SU-DHL-6 (cell line): ENCODE results near the gene ALKBH7.
A peak's percentile ranks its signal among the peaks of the same experiment; 100 is the strongest.
"Not testable (repeated sequence)": the region's sequence is repeated elsewhere in the genome, so short reads cannot be mapped to it uniquely, and the experiment has no call there.

Experiments used
- H2AFZ ChIP-seq: fragments of 200-600 bp; sonication (generic); 2 replicates; pipeline ENCODE4 v1.6.1; 2014; ENCODE audit warnings: low read depth, mild to moderate bottlenecking, moderate library complexity, mixed read lengths, antibody characterized with exemption, low read length; ENCODE audit not compliant: severe bottlenecking
- H3F3A ChIP-seq: fragments of 200-600 bp; shearing (Covaris generic); 2 replicates; pipeline ENCODE4 v1.6.0; 2016; ENCODE audit warnings: antibody characterized with exemption, mild to moderate bottlenecking; ENCODE audit not compliant: insufficient read depth
- H3K27ac ChIP-seq: fragments of 200-600 bp; sonication (generic); 2 replicates; pipeline ENCODE4 v1.5.1; 2016; ENCODE audit warnings: low read depth, mild to moderate bottlenecking, low read length, moderate library complexity, mixed read lengths
- H3K27me3 ChIP-seq: fragments of 200-600 bp; sonication (generic), shearing (Covaris generic); 2 replicates; pipeline ENCODE4 v1.6.0; 2014; ENCODE audit warnings: mild to moderate bottlenecking, low read length
- H3K36me3 ChIP-seq: fragments of 200-600 bp; sonication (generic); 2 replicates; pipeline ENCODE4 v1.6.1; 2014; ENCODE audit warnings: mild to moderate bottlenecking, low read length, mixed read lengths
- H3K4me2 ChIP-seq: fragments of 300-600, 200-600 bp; shearing (Covaris generic), sonication (generic); 2 replicates; pipeline ENCODE4 v1.6.0; 2014; ENCODE audit warnings: low read length, low read depth, mild to moderate bottlenecking; ENCODE audit not compliant: poor library complexity, severe bottlenecking
- H3K4me3 ChIP-seq: fragments of 200-600 bp; sonication (generic); 2 replicates; pipeline ENCODE4 v1.5.1; 2014; ENCODE audit warnings: antibody characterized with exemption, low read length, mild to moderate bottlenecking, mixed read lengths; ENCODE audit not compliant: insufficient read depth, poor library complexity, severe bottlenecking
- H3K79me2 ChIP-seq: fragments of 200-600 bp; sonication (generic); 2 replicates; pipeline ENCODE4 v1.6.1; 2014; ENCODE audit warnings: mild to moderate bottlenecking, low read length, moderate library complexity; ENCODE audit not compliant: insufficient read depth
- H3K9ac ChIP-seq: fragments of 200-600 bp; sonication (generic); 2 replicates; pipeline ENCODE4 v1.7.0; 2014; ENCODE audit warnings: mild to moderate bottlenecking, low read length
- H3K9me2 ChIP-seq: fragments of 200-600 bp; sonication (generic); replicated peaks from 2 replicates; pipeline ENCODE4 v1.6.1; 2014; ENCODE audit warnings: low read length; ENCODE audit not compliant: insufficient read depth
- H3K9me3 ChIP-seq: fragments of 200-600 bp; sonication (generic); 2 replicates; pipeline ENCODE4 v1.6.1; 2014; ENCODE audit warnings: low read length, mixed read lengths; ENCODE audit not compliant: insufficient read depth
- H4K20me1 ChIP-seq: fragments of 200-600 bp; sonication (generic); 2 replicates; pipeline ENCODE4 v1.6.1; 2014; ENCODE audit warnings: low read depth, mild to moderate bottlenecking, antibody characterized with exemption, low read length, moderate library complexity, mixed read lengths
- EZH2phosphoT487 ChIP-seq: fragments of 200-600 bp; sonication (generic), shearing (Covaris generic); conservative IDR thresholded peaks from 2 replicates; pipeline ENCODE4 v1.6.1; 2018; ENCODE audit warnings: mild to moderate bottlenecking, antibody characterized with exemption, low read length, moderate library complexity, mixed read lengths
- TF ChIP-seq, protein P1 (sequence below): fragments of 200-600 bp; sonication (generic); IDR thresholded peaks from one replicate; pipeline ENCODE4 v1.5.1; 2017; ENCODE audit warnings: antibody characterized with exemption, mild to moderate bottlenecking, low read length, moderate library complexity; ENCODE audit not compliant: insufficient read depth, poor library complexity, severe bottlenecking

The ALKBH7 gene

DNA sequence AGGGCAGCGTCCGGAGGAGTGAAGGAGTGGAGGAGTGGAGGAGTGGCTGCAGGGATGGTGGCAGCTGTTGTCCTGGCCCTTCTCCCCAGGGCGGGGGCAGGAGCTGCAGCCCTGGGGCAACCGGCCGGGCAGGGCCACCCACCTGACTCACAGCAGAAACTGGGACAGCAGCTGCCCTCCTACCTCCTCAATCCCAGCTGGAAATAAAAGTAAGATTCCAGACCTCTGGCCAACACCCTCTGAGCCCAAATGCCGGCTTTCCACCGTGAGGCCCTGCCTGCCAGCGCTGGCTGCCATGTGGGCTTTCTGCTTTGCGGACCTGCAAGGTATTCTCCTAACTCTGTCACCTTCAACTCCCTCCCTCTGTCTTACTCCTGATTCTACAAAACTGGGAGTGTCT is 14.6 kb upstream of the ALKBH7 start:
- Histone ChIP-seq H4K20me1 (no peaks in the 10 kb centered on the region), H3F3A (no peaks in the 10 kb centered on the region), H3K4me3 (no peak overlapping the region), H2AFZ (no peak overlapping the region), H3K36me3 (no peaks in the 10 kb centered on the region), H3K4me2 (no peak overlapping the region), H3K9me2 (no peaks in the 10 kb centered on the region), H3K9me3 (no peaks in the 10 kb centered on the region), H3K79me2 (peaks cover 10% of the 10 kb centered on the region; the same call in 1 of the 2 replicates), H3K9ac (no peak overlapping the region), H3K27me3 (no peaks in the 10 kb centered on the region), H3K27ac (no peak overlapping the region)
- TF ChIP-seq, protein P1, sequence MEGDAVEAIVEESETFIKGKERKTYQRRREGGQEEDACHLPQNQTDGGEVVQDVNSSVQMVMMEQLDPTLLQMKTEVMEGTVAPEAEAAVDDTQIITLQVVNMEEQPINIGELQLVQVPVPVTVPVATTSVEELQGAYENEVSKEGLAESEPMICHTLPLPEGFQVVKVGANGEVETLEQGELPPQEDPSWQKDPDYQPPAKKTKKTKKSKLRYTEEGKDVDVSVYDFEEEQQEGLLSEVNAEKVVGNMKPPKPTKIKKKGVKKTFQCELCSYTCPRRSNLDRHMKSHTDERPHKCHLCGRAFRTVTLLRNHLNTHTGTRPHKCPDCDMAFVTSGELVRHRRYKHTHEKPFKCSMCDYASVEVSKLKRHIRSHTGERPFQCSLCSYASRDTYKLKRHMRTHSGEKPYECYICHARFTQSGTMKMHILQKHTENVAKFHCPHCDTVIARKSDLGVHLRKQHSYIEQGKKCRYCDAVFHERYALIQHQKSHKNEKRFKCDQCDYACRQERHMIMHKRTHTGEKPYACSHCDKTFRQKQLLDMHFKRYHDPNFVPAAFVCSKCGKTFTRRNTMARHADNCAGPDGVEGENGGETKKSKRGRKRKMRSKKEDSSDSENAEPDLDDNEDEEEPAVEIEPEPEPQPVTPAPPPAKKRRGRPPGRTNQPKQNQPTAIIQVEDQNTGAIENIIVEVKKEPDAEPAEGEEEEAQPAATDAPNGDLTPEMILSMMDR, result no peak
- no peak for TF ChIP-seq EZH2phosphoT487

DNA sequence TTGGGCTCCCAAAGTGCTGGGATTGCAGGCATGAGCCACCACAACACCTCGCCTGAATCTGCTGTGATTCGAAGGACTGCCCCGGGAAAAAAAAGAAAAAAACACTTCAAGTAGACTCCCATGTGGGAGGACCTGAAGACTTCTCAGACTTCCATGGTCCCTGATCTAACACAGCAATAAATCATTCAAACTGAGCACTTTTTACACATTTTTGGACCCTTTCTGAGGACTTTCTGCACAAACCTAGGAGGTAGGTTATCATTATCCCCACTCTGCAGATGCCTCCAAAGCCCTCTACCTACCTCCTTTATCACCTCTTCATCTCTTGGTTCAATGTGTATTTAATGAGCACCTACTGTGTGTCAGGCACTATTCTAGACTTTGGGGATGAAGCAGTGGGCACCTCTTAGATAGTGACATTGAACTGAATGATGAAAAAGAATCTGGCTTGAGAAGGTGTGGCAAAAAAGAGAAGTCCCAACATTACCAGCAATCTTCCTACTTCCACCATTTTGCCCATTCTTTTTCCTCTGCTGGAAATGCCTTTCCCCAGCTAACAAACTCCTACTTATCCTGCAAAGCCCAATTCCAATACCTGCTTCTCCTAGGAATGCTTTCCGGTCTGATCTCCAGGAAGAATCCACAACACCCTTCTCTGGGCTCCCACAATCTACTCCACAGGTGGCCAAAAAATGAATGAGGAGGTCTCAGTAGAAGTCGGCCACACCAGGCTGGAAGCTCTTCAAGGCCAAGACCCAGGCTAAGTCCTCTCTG is 12.8 kb upstream of the ALKBH7 start:
- Histone ChIP-seq H3K9ac (no peak overlapping the region), H3K4me2 (no peak overlapping the region), H3K27me3 (no peaks in the 10 kb centered on the region), H3K27ac (no peak overlapping the region), H3K9me2 (no peaks in the 10 kb centered on the region), H2AFZ (no peak overlapping the region), H3K4me3 (no peak overlapping the region), H3K36me3 (no peaks in the 10 kb centered on the region), H4K20me1 (no peaks in the 10 kb centered on the region), H3K79me2 (peaks cover 13% of the 10 kb centered on the region; the same call in 1 of the 2 replicates), H3F3A (no peaks in the 10 kb centered on the region), H3K9me3 (no peaks in the 10 kb centered on the region)
- TF ChIP-seq EZH2phosphoT487, result no peak
- TF ChIP-seq, protein P1, result no peak

DNA sequence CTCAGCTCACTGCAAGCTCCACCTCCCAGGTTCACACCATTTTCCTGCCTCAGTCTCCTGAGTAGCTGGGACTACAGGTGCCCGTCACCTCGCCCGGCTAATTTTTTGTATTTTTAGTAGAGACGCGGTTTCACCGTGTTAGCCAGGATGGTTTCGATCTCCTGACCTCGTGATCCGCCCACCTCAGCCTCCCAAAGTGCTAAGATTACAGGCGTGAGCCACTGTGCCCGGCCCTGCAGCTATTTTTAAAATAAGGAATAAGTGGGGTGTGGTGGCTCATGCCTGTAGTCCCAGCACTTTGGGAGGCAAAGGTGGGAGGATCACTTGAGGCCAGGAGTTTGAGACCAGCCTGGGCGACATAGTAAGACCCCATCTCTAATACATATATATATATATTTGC is 12.1 kb upstream of the ALKBH7 start:
- H2AFZ ChIP-seq, result not testable (repeated sequence)

DNA sequence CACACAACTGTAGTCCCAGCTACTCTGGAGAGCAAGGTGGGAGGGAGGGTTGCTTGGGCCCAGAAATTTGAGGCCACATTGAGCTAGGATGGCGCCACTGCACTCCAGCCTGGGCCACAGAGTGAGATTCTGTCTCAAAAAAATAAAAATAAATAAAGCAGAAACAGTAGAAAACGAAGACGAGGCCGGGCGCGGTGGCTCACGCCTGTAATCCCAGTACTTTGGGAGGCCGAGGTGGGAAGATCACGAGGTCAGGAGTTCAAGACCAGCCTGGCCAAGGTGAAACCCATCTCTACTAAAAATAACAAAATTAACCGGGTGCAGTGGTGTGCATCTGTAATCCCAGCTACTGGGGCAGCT is 11.8 kb upstream of the ALKBH7 start:
- H3K9me2 ChIP-seq, H3K36me3 ChIP-seq, H3K27me3 ChIP-seq, H3F3A ChIP-seq, H3K27ac ChIP-seq, H4K20me1 ChIP-seq, H3K9me3 ChIP-seq: not testable (repeated sequence)
- H3K4me3 ChIP-seq, result peak overlapping the region; percentile 84
- H3K9ac ChIP-seq, result peak overlapping the region; percentile 91
- H3K79me2 ChIP-seq, result peaks cover 13% of the 10 kb centered on the region; the same call in 1 of the 2 replicates
- peak overlapping the region; percentile 89 for H3K4me2 ChIP-seq
- H2AFZ ChIP-seq, result peak overlapping the region; percentile 55

More for the DNA sequence above, 12.1 kb upstream of the ALKBH7 start:
- H3F3A ChIP-seq, H3K4me2 ChIP-seq, H3K27me3 ChIP-seq, H3K36me3 ChIP-seq, H3K9me3 ChIP-seq, H3K27ac ChIP-seq, H4K20me1 ChIP-seq, H3K9ac ChIP-seq, H3K4me3 ChIP-seq, H3K9me2 ChIP-seq: not testable (repeated sequence)
- H3K79me2 ChIP-seq, result peaks cover 13% of the 10 kb centered on the region; the same call in 1 of the 2 replicates
